ENCODE results near the gene RBM6.
"Not testable (repeated sequence)": the region's sequence is repeated elsewhere in the genome, so short reads cannot be mapped to it uniquely, and the experiment has no call there.

Gene RBM6, protein sequence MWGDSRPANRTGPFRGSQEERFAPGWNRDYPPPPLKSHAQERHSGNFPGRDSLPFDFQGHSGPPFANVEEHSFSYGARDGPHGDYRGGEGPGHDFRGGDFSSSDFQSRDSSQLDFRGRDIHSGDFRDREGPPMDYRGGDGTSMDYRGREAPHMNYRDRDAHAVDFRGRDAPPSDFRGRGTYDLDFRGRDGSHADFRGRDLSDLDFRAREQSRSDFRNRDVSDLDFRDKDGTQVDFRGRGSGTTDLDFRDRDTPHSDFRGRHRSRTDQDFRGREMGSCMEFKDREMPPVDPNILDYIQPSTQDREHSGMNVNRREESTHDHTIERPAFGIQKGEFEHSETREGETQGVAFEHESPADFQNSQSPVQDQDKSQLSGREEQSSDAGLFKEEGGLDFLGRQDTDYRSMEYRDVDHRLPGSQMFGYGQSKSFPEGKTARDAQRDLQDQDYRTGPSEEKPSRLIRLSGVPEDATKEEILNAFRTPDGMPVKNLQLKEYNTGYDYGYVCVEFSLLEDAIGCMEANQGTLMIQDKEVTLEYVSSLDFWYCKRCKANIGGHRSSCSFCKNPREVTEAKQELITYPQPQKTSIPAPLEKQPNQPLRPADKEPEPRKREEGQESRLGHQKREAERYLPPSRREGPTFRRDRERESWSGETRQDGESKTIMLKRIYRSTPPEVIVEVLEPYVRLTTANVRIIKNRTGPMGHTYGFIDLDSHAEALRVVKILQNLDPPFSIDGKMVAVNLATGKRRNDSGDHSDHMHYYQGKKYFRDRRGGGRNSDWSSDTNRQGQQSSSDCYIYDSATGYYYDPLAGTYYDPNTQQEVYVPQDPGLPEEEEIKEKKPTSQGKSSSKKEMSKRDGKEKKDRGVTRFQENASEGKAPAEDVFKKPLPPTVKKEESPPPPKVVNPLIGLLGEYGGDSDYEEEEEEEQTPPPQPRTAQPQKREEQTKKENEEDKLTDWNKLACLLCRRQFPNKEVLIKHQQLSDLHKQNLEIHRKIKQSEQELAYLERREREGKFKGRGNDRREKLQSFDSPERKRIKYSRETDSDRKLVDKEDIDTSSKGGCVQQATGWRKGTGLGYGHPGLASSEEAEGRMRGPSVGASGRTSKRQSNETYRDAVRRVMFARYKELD

GRCh38 chr3:49939858-49940666 lies at the start of gene RBM6:
RBM6 (plus strand) TSS chr3:49940150; CDS start chr3:49962642, 22,492 bp downstream.
- in situ Hi-C loops (cut with MboI; ENCODE audit: low sequenced_read_pairs): no loop called here

DNA sequence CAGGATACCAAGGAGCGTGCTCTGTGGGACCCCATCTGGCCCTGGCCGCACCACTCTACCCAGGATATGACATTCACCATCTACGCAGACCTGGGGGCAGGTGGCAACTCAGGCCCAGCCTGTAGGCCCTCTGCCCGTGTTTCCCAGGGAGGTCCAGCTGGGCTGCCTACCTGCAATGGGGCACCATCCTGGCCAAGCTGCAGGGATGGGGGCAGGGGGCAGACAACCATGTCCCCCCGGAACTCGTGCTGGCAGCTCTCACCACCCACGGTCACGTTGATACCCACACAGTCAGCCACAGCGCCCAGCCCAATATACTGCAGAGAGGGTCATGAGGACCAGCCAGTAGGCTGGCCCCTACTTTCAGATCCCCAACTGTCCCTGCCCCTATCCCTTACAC lies 44.2 kb upstream of the RBM6 start:
- in situ Hi-C loops (cut with MboI; ENCODE audit: low sequenced_read_pairs): no loop called here

GRCh38 chr3:49896345-49896744 lies 43.6 kb upstream of the RBM6 start:
- in situ Hi-C loops (cut with MboI; ENCODE audit: low sequenced_read_pairs): no loop called here

DNA sequence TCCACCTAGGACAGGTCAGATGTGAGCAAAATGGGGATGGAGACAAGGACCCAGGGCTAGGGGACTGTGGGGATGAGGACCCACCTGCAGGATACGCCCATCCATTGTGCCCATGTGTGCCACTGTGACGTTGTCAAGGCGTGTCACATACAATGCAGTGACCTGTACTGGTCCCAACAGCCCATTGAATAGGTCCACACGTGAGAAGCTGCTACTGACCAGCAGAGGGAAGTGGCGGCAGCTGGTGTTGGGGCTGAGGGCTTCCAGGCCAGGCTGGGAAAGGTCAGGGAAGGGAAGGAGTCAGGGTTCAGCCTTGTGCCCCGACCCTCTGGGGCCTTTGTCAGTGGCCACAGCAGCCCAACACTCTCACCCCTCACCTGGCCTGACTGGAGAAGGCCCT lies 41.0 kb upstream of the RBM6 start:
- in situ Hi-C loops (cut with MboI; ENCODE audit: low sequenced_read_pairs): no loop called here

DNA sequence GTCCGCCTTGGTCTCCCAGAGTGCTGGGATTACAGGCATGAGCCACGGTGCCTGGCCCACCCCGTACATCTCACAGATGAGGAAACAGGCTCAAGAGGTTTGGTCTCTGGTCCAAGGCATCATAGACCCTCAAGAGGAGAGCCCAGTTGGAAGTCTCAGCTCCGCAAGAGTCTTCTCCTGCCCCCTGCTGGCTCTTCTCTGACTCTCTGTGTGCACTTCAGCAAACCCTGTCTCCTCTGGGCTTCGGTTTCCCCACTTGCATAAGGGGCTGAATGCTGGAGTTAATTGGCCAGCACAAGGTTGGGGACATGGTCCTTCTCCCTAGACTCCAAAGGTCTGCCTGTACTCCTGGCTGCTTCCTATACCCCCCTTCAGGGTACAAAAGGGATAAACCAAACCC lies 40.1 kb upstream of the RBM6 start:
- in situ Hi-C loops (cut with MboI; ENCODE audit: low sequenced_read_pairs): no loop called here

- in situ Hi-C loops (cut with MboI; ENCODE audit: low sequenced_read_pairs): no loop called here
These were observed 39.3 kb upstream of the RBM6 start for GRCh38 chr3:49900491-49901153.

GRCh38 chr3:49901366-49902339 lies 38.3 kb upstream of the RBM6 start:
- in situ Hi-C loops (cut with MboI; ENCODE audit: low sequenced_read_pairs): no loop called here

GRCh38 chr3:49902511-49903345 lies 37.2 kb upstream of the RBM6 start:
- in situ Hi-C loops (cut with MboI; ENCODE audit: low sequenced_read_pairs): no loop called here

DNA sequence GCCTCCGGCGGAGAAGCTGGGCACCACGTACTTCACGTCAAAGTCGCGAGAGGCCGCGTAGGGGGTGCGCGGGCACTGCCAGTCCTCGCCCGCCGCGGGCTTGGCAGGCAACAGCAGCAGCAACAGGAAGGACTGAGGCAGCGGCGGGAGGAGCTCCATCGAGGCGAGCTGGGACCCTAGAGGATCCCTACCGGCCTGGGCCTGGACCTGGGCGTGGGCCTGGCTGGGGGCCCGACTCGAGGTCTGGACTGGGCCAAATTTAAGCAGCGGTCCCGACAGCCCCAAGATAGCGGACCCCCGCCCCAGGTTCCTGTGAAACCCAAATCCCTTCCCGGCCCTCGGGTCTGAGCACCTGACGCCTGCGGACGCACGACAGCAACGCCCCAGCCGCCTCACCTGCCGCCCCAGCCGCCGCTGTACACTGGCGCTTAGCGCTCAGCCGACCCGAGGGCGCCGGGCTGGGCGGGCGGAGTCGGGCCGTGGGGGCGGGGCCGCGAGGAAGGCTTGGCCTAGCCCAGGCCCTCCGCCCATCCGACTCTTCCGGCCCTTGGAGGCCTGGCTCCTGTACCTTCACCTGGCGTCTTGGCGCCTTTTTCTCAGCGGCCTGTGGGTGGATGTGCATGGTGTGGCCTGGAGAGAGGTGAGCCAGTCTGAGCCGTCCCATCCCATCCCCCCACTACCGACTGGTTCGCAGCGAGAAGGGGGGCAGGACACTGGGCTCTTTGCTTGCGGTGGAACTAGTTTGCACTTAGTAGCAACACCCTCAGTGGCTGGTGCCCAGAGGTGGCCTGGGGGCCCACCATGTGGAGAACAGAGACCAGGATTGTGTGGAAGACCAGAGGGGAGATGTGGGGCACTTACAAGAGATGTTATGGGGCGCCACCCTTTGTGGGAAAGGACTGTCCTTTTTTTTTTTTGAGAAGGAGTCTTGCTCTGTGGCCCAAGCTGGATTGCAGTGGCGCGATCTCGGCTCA lies 36.2 kb upstream of the RBM6 start, which contains the start of gene MST1R:
Gene MST1R, minus strand, starts transcription at position 423 of the 974 bp plus-strand sequence. Its CDS starts 264 bp downstream, at position 159.
- in situ Hi-C loops (cut with MboI; ENCODE audit: low sequenced_read_pairs): no loop called here

DNA sequence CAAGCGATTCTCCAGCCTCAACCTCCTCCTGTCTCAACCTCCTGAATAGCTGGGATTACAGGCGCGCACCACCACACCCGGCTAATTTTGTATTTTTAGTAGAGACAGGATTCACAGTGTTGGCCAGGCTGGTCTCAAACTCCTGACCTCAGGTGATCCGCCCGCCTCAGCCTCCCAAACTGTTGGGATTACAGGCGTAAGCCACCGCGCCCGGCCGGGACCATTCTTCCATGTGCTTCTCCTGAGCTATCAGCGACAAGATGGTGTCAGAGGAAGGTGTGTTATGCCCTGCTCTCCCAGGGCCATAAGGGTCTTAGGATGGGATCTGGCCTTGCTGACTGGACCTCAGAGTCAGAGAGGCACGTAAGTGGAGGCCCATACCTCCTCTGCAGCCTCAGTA lies 35.5 kb upstream of the RBM6 start:
- in situ Hi-C loops (cut with MboI; ENCODE audit: low sequenced_read_pairs): not testable (repeated sequence)

GRCh38 chr3:49906073-49906743 lies 33.7 kb upstream of the RBM6 start:
- in situ Hi-C loops (cut with MboI; ENCODE audit: low sequenced_read_pairs): no loop called here

DNA sequence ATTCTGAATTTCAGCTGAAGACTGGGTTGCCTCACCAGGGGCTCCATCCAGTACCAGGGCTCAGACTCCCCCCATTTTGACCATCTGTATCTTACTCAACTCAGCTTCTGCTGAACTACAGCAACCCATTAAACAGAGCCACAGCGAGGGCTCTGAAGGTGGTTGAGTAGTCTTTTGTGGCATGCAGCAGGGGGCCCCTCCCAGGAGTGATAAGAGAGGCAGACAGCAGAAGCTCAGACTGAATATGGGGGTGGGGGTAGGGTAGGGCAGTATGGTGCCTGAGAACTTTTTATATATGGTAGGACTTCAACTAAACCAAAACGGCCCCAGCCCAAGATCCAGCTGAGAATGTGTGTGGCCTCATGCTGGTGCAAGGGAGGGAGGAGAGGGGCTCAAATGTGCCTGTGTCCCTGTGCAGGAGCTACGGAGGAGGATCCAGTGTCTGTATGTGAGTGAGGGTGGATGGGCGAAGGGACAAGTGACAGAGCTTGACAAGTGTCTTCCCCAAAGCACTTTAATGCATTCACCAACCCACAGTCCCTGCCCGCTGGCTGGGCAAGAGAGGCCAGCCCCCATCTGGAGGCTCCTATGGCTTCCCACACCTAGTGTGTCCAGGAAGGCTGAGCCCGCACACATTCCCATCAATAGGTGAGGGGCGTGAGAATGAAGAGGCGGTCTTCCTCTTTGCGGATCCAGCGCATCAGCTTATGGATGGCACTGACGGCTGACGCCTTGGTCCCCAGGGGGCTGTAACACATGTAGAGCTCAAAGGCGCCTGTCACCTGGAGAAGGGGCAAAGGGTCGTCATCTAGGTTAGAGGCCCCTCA lies 31.4 kb upstream of the RBM6 start:
- in situ Hi-C loops (cut with MboI; ENCODE audit: low sequenced_read_pairs): no loop called here

GRCh38 chr3:49910409-49911123 lies 29.4 kb upstream of the RBM6 start:
- in situ Hi-C loops (cut with MboI; ENCODE audit: low sequenced_read_pairs): no loop called here

DNA sequence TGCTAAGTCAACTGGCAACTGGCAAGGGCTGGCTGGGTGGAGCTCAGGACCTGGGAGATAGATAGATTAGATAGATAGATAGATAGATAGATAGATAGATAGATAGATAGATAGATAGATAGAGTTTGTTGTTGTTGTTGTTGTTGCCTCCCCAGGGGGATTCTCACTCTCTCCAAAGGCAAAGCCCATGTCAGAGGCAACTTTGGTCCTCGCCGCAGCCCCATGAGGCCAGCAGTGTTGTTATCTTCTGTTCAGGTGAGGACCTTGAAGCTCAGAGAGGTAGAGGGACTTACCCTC lies 28.9 kb upstream of the RBM6 start:
- in situ Hi-C loops (cut with MboI; ENCODE audit: low sequenced_read_pairs): no loop called here

- in situ Hi-C loops (cut with MboI; ENCODE audit: low sequenced_read_pairs): no loop called here
These were observed 28.3 kb upstream of the RBM6 start for GRCh38 chr3:49911611-49912010.
